HL-60 (cell line): ENCODE data around the gene CCDC40.

Experiments
- DNase-seq, 2 experiments: peaks; one replicate each; pipeline ENCODE4 v3.0.0-alpha.2; 2010 to 2020; ENCODE audit warnings: low read depth in 1 of 2, low spot score in 1 of 2
- H3K27ac ChIP-seq: fragments of 250-450 bp; sonication (Bioruptor Pico); replicated peaks from 2 replicates; pipeline ENCODE4 v1.5.1; 2020; ENCODE audit warnings: mild to moderate bottlenecking, moderate library complexity
- H3K27me3 ChIP-seq: fragments of 250-450 bp; sonication (Bioruptor Pico); 2 replicates; pipeline ENCODE4 v1.5.1; 2021; ENCODE audit warnings: mild to moderate bottlenecking, moderate library complexity; ENCODE audit not compliant: insufficient read depth, poor library complexity, severe bottlenecking
- H3K4me3 ChIP-seq: replicated peaks from 2 replicates; pipeline ENCODE4 v1.5.1; 2011; ENCODE audit warnings: mild to moderate bottlenecking, control low read depth, low read length; ENCODE audit not compliant: insufficient read depth
- GABPA ChIP-seq: IDR thresholded peaks from 2 replicates; pipeline ENCODE4 v1.6.1; 2012; ENCODE audit warnings: low read depth
- POLR2AphosphoS5 ChIP-seq: IDR thresholded peaks from 2 replicates; pipeline ENCODE4 v1.6.1; 2012; ENCODE audit warnings: low read depth
- SPI1 ChIP-seq: IDR thresholded peaks from 2 replicates; pipeline ENCODE4 v1.6.1; 2012; ENCODE audit warnings: low read depth, mild to moderate bottlenecking, borderline replicate concordance
- TF ChIP-seq, protein P1 (sequence below): IDR thresholded peaks from 2 replicates; pipeline ENCODE4 v1.6.1; 2012; ENCODE audit warnings: low read depth; ENCODE audit not compliant: insufficient replicate concordance
- TF ChIP-seq, protein P2 (sequence below): IDR thresholded peaks from one replicate; pipeline ENCODE4 v1.5.1; 2011; ENCODE audit warnings: low read length, control low read depth, inconsistent platforms; ENCODE audit not compliant: insufficient read depth

Gene CCDC40

DNA sequence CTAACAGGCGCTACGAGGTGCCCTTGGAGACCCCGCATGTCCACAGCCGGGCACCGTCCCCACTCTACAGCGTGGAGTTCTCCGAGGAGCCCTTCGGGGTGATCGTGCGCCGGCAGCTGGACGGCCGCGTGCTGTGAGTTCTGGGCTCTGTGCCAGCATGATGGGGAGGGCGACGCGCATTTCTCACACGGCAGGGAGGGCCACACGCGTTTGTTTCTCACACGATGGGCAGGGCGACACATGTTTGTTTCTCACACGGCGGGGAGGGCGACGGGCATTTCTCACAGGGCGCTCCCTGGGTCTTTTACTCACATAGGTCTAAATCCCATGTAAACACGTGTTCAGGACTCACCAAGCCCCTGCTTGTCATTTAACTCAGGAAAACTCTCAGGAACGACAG lies 69.3 kb downstream of the CCDC40 start:
- H3K27ac ChIP-seq, result no peak overlapping the region
- no peak for DNase-seq
- H3K4me3 ChIP-seq, result no peak overlapping the region
- H3K27me3 ChIP-seq, result peaks cover 13% of the 10 kb centered on the region
- TF ChIP-seq POLR2AphosphoS5, result no peak
- TF ChIP-seq, protein P1, sequence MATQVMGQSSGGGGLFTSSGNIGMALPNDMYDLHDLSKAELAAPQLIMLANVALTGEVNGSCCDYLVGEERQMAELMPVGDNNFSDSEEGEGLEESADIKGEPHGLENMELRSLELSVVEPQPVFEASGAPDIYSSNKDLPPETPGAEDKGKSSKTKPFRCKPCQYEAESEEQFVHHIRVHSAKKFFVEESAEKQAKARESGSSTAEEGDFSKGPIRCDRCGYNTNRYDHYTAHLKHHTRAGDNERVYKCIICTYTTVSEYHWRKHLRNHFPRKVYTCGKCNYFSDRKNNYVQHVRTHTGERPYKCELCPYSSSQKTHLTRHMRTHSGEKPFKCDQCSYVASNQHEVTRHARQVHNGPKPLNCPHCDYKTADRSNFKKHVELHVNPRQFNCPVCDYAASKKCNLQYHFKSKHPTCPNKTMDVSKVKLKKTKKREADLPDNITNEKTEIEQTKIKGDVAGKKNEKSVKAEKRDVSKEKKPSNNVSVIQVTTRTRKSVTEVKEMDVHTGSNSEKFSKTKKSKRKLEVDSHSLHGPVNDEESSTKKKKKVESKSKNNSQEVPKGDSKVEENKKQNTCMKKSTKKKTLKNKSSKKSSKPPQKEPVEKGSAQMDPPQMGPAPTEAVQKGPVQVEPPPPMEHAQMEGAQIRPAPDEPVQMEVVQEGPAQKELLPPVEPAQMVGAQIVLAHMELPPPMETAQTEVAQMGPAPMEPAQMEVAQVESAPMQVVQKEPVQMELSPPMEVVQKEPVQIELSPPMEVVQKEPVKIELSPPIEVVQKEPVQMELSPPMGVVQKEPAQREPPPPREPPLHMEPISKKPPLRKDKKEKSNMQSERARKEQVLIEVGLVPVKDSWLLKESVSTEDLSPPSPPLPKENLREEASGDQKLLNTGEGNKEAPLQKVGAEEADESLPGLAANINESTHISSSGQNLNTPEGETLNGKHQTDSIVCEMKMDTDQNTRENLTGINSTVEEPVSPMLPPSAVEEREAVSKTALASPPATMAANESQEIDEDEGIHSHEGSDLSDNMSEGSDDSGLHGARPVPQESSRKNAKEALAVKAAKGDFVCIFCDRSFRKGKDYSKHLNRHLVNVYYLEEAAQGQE, result no peak
- no peak for TF ChIP-seq GABPA
- TF ChIP-seq, protein P2, sequence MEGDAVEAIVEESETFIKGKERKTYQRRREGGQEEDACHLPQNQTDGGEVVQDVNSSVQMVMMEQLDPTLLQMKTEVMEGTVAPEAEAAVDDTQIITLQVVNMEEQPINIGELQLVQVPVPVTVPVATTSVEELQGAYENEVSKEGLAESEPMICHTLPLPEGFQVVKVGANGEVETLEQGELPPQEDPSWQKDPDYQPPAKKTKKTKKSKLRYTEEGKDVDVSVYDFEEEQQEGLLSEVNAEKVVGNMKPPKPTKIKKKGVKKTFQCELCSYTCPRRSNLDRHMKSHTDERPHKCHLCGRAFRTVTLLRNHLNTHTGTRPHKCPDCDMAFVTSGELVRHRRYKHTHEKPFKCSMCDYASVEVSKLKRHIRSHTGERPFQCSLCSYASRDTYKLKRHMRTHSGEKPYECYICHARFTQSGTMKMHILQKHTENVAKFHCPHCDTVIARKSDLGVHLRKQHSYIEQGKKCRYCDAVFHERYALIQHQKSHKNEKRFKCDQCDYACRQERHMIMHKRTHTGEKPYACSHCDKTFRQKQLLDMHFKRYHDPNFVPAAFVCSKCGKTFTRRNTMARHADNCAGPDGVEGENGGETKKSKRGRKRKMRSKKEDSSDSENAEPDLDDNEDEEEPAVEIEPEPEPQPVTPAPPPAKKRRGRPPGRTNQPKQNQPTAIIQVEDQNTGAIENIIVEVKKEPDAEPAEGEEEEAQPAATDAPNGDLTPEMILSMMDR, result no peak
- TF ChIP-seq SPI1, result no peak

DNA sequence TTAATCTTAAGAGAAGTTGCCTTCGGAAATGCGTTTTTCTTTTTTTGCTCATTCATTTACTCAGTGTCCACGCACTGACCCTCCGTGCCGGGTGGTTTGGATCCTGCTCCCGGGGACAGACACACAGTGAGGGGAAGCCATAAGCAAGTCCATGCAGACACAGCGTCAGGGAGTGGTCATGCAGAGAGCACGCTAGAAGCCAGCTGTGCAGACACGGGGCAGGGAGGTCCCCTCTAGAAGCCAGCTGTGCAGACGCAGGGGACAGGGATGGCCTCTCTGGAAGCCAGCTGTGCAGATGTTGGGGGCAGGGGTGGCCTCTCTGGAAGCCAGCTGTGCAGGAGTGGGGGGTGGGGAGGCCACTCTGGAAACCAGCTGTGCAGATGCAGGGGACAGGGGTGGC lies 69.7 kb downstream of the CCDC40 start:
- TF ChIP-seq, protein P1, result no peak
- TF ChIP-seq SPI1, result no peak
- TF ChIP-seq, protein P2, result no peak
- TF ChIP-seq POLR2AphosphoS5, result no peak
- TF ChIP-seq GABPA, result no peak
- peaks cover 13% of the 10 kb centered on the region for H3K27me3 ChIP-seq
- H3K27ac ChIP-seq, result no peak overlapping the region
- no peak for DNase-seq
- H3K4me3 ChIP-seq, result no peak overlapping the region

DNA sequence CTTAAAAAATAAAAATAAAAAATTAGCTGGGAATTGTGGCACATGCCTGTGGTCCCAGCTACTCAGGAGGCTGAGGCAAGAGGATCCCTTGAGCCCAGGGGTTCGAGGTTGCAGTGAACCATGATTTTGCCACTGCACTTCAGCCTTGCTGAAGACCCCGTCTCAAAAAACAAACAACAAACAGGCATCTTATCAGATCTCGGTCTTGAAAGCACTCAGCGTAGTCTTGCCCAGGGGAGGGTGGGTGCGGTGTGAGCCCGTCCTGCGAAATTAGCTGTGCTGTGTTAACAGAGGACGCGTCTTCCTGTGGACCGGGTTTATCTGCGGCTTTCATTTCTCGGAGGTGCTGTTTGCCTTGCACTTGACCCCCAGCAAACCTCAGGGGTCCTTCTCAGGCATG lies 70.3 kb downstream of the CCDC40 start:
- H3K27me3 ChIP-seq, result peaks cover 13% of the 10 kb centered on the region
- no peak for DNase-seq
- TF ChIP-seq POLR2AphosphoS5 (no peak), GABPA (no peak)
- H3K4me3 ChIP-seq, result no peak overlapping the region
- H3K27ac ChIP-seq, result no peak overlapping the region

DNA sequence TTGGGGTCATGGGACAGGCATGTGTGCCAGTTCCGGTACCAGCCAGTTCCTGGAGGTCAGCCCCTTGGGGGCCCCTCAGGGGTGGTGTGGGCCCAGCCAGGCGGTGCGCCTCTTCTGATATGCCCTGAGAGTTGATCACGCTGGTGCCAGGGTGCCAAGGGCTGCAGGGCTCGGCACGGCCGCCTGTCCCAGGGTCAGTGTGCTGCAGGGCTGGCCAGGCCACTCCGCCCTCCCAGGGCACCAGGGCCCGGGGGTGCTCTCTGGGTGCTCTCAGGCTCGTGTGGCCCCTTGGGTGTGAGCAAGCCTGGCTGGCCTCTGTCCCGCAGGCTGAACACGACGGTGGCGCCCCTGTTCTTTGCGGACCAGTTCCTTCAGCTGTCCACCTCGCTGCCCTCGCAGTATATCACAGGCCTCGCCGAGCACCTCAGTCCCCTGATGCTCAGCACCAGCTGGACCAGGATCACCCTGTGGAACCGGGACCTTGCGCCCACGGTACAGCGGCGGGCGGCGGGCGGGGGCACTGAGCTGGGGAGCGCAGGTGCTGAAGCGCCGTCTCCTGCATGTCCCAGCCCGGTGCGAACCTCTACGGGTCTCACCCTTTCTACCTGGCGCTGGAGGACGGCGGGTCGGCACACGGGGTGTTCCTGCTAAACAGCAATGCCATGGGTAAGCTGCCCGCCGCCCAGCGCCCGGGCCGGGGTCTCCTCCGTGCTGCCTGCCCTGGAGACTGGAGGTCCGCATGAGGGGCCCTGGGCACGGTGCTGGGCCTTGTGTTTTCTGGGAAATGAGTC lies 71.0 kb downstream of the CCDC40 start:
- Histone ChIP-seq H3K27me3 (peaks cover 13% of the 10 kb centered on the region), H3K4me3 (no peak overlapping the region), H3K27ac (no peak overlapping the region)
- TF ChIP-seq GABPA (no peak), SPI1 (no peak), POLR2AphosphoS5 (no peak)
- TF ChIP-seq, protein P2, result no peak
- TF ChIP-seq, protein P1, result no peak
- no peak for DNase-seq
